Brain pericyte (primary cell): ENCODE data around the gene SLC22A17.
"Not testable (repeated sequence)": the region's sequence is repeated elsewhere in the genome, so short reads cannot be mapped to it uniquely, and the experiment has no call there.

Experiments
- DNase-seq: peaks from one replicate; pipeline ENCODE4 v3.0.0-alpha.2; 2012; ENCODE audit warnings: low read depth, low spot score

SLC22A17 gene

DNA sequence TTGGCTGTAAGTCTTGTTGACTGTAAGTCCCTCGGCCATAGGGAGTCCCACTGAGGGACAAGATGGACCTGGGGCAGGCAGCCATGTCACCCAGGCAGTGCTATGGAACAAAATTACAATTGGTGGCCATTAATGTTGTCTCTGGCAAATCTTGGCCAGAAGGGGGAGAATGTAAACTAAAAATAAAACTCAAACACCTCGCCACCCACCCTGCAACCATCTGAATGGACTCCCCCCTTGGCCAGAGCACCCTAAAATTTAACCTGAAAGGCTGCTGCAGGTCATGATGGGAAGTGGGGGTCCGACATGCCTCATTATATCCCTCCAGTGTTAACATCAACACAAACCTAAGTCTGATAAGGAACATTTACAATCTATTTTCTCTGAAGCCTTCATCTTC, 8.2 kb downstream of the SLC22A17 start:
- no peak for DNase-seq

DNA sequence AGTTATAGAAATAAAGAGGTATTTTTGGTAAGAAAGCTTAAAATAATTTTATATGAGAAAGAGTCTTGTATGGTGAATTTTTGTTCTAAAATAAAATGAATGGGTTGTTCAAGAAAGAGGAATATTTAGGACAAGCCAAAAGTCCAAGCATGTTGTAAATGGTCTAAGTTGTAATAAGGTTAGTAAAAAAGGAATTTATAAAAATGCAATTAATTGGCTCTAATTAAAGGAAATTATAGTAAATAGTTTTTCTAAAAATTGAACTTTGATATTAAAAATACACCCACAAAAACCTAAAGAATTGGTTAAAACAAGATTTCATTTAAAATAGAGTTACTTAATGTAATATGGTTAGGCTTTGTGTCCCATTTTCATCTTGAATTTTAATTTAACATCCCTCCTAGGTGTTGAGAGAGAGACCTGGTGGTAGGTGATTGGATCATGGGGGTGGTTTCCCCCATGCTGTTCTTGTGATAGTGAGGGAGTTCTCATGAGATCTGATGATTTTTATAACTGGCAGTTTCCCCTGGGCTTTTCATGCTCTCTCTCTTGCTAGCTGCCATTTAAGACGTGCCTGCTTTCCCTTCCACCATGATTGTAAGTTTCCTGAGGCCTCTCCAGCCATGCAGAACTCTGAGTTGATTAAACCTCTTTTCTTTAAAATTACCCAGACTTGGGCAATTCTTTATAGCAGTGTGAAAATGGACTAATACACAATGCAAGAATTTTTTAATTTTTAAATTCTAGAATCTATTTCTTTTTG, 13.0 kb downstream of the SLC22A17 start:
- DNase-seq, result no peak

GRCh38 chr14:23335623-23336022, 17.1 kb downstream of the SLC22A17 start:
- no peak for DNase-seq

- DNase-seq, result no peak
Observed at GRCh38 chr14:23327947-23328744, 24.5 kb downstream of the SLC22A17 start.

DNA sequence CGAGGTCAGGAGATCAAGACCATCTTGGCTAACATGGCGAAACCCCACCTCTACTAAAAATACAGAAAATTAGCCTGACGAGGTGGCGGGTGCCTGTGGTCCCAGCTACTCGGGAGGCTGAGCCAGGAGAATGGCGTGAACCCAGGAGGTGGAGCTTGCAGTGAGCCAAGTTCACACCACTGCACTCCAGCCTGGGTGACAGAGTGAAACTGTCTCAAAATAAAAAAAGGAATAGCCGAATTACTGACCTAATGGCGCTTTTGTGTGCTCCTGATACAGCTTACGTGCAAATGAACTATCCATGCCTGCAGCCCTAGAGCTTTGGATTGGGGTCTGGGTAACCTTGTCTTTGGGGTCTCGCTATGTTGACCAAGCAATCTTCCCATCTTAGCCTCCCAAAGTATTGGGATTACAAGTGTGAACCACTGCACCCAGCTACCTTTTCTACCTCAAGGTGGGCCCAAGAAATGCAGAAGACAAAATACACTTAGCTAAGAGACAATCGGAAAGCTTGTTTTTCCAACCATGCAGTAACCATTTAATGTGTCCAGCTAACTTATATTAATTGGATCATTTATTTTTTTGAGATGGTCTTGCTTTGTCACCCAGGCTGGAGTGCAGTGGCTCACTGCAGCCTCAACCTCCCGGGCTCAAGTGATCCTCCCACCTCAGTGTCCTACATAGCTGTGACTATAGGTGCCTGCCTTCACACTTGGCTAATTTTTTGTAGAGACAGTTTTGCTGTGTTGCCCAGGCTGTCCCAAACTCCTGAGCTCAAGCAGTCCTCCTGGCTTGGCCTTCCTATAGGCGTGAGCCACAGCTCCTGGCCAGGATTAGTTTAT, 26.0 kb downstream of the SLC22A17 start:
- no peak for DNase-seq

DNA sequence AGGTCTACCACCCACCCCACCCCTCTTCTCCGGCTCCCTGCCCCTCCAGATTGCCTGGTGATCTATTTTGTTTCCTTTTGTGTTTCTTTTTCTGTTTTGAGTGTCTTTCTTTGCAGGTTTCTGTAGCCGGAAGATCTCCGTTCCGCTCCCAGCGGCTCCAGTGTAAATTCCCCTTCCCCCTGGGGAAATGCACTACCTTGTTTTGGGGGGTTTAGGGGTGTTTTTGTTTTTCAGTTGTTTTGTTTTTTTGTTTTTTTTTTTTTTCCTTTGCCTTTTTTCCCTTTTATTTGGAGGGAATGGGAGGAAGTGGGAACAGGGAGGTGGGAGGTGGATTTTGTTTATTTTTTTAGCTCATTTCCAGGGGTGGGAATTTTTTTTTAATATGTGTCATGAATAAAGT, 26.9 kb downstream of the SLC22A17 start:
- not testable (repeated sequence) for DNase-seq

- no peak for DNase-seq
Observed at GRCh38 chr14:23324993-23325392, 27.7 kb downstream of the SLC22A17 start.

DNA sequence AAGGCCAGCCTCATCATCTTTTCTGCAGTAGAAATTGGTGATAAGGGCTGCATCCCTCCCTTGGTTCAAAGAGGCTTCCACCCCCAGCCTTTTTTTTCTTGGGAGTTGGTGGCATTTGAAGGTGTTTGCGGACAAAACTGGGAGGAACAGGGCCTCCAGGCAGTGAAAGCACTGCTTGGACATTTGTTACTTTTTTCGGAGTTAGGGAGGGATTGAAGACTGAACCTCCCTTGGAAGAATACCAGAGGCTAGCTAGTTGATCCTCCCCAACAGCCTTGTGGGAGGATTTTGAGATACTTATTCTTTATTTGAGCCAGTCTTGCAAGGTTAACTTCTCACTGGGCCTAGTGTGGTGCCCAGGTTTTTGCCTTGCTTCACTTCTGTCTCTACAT, 28.2 kb downstream of the SLC22A17 start:
- no peak for DNase-seq

GRCh38 chr14:23323838-23324454, 28.7 kb downstream of the SLC22A17 start:
- DNase-seq, result no peak

GRCh38 chr14:23322568-23323517, 29.8 kb downstream of the SLC22A17 start:
- no peak for DNase-seq

DNA sequence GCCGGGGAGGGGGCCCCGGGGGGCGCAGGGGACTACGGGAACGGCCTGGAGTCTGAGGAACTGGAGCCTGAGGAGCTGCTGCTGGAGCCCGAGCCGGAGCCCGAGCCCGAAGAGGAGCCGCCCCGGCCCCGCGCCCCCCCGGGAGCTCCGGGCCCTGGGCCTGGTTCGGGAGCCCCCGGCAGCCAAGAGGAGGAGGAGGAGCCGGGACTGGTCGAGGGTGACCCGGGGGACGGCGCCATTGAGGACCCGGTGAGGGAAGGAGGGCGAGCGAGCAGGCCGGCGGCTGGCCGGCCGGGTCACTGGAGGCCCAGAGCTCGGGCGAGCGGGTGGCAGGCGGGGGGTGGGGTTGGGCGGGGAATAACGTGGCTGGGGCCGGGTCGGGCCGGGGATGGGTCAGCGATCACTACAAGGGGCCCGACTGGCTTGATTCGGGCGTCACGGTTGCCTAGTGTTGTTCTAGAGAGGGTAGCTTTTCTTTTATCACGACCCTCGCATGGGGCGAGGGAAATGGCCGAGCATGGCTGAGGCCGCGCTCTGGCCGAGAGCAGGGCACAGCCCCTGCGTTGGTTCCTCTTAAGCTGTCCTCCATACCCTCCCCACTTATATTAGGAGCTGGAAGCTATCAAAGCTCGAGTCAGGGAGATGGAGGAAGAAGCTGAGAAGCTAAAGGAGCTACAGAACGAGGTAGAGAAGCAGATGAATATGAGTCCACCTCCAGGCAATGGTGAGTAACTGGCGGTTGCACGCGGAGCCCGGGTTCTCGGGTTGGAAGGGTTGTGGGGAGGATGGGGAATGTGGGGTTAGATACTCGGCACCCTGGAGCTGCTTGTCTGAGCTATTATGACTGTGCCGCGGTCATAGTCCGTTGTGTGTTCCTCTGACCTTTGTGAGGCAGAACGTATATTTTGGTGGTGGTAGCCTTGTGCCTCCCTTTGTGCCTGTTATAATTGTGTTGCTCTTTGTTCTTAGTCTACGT, 30.8 kb downstream of the SLC22A17 start:
- DNase-seq, result no peak

GRCh38 chr14:23320584-23321571, 31.8 kb downstream of the SLC22A17 start, which contains the start of gene PABPN1:
Gene PABPN1, plus strand, starts transcription at chr14:23321457. Its CDS starts 13 bp downstream, at chr14:23321470.
- DNase-seq, result peak; percentile 99

GRCh38 chr14:23319746-23320583, 32.7 kb downstream of the SLC22A17 start:
- no peak for DNase-seq

DNA sequence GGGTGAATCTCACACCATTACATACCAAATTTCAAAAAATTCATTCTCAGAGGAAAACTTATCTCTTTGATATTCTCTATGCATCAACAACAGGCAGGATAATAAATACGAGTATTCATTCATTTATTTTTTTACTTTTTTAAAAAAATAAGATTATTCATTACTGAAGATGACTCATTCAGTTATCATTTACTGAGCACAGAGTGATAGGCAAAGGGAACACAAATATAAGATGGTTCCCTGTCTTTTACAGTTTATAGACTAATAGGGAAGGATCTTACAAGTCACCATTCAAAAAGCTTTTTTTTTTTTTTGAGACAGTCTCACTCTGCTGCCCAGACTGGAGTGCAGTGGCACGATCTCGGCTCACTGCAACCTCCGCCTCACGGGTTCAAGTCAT, 36.4 kb downstream of the SLC22A17 start:
- DNase-seq, result no peak

DNA sequence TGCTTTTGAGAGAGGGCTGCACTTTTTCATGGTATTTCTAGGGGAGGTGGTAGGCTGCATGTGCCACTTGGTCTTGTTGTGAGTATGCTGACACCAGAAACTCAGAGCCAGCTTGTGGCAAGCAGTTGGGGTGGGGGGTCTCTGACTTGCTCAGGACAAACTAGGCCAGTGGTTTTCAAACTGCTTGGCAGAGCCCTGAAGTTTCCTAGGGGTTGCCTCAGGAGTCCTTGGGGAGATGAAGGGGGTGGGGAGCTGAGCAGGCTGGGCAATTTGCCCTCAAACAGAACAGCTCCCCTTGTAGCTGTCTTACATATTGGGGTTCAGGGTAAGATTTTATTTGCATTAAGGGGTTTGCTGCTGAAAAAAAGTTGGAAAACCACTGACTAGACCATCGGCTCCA, 42.1 kb downstream of the SLC22A17 start:
- DNase-seq, result no peak

DNA sequence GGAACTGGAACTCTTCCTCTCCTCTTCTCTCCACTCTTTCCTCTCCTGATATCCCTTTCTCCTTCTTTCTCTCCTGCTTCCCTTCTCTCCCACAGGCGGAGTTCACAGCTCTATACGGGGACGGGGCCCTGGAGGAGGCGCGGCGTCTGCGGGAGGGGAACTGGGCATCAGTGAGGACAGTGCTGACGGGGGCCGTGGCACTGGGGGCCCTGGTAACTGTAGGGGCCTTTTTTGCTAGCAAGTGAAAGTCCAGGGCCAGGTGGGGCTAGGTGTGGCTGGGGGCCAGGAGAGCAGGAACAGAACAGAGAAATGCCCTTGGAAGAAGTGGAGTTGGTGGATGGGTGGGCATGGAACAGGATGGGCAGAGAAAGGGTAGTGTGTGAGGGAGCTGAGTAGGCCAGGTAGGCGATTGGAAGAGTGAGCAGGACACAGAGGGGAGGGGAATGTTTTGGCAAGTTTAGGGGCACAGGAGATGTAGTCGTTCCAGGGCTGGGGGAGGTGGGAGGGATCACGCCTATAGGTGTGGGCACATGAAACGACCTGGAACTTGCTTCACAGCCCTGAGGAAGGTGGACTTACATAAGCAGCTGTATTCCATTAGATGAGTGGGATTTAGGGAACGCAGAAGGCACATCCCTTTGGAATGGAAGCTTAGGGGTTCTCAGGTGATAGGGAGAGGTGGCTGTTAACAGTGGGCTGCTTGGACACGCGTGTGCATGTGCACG, 43.8 kb downstream of the SLC22A17 start:
- DNase-seq, result no peak
